GM19240 (cell line): ENCODE results near the gene GSTO1.

Experiments used
- DNase-seq: peaks from one replicate; pipeline ENCODE4 v3.0.0; 2011; ENCODE audit warnings: low spot score; ENCODE audit not compliant: insufficient read length

GSTO1 gene

DNA sequence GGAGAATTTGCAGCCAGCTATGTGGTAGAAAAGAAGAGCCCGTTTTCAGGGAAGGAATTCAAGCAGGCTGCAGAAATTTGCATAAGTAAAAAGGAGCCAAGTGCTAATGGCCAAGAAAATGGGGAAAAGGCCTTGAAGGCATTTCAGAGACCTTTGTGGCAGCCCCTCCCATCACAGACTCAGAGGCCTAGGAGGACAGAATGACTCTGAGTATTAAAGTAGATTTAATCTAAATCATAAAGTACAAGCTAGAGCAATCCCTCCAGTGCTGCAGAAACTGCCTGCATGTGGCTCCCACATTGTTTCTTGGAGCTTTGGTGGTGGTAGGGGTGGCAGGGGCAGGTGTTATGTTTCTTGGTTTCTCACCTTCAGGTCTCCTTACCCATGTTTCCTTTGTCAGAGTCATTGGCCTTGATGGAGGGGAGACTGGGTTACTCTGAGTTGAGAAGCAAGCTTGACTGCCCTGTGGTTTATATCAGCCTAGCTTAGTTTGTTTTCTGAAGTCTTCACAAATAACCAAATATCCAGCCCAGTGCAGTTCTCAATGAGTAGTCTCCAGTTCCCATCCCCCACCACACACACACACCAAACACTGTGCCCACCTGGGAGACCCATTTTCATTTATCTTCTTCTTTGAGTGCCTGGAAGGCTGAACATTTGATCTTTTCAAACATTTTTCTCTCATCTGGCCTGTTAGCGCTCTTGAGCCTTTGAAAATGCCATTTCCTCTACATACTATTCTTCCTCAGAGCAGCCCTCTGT, 49.1 kb downstream of the GSTO1 start:
- no peak for DNase-seq

DNA sequence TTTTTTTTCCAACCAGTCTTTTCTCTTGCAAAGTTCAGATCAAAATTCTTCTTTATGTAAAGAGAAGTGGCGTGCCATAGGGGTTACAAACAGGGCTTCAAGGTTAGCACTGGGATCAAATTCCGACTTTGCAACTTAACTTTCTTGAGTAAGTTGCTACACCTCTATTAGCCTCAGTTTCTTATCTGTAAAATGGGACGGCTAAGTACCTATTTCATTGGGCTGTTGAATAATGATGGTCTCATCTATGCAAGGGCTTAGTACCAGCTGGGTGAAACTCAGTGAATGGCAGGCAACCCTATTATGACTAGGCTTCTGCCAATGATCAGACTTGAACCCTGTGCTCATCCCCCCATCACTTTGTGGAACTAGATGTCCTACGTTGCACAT, 49.7 kb downstream of the GSTO1 start:
- DNase-seq = no peak

DNA sequence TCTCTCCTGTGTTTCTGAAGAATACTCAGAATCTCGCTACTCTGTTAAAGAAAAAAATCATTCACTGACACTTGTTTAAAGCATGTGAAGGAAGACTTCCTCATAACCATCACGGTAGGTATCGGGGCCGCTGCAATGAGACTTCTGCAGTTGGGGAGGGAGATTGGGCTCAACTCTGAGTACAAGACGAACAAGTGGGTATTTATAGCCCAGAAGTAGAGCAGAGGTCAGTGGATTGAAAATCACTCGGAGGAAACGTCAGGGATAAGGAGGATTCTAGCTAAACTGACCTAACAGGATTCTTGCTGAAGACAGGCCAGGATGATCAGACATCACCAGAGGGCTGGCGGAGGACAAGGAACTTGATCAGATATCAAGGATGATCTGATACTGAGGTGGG, 50.2 kb downstream of the GSTO1 start:
- DNase-seq = no peak

DNA sequence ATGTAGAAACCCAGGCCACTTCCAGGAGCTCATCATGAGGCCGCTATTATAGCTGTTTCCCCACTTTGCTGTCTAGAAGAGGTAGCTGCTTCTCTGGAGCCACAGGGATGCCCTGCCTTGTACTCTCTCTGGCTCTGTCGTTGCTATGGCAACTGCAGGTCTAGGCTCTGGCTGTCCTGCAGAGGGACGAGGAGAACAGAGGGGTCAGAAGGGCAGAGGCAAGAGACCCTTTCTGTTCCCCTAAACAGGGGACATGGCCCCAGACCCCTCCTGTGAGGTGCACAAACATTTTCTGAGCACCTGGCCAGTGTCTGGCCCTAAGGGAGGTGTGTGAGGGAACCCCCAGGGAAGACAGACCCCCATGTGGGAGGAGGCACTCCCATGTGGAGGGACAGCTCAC, 52.2 kb downstream of the GSTO1 start:
- DNase-seq = no peak

DNA sequence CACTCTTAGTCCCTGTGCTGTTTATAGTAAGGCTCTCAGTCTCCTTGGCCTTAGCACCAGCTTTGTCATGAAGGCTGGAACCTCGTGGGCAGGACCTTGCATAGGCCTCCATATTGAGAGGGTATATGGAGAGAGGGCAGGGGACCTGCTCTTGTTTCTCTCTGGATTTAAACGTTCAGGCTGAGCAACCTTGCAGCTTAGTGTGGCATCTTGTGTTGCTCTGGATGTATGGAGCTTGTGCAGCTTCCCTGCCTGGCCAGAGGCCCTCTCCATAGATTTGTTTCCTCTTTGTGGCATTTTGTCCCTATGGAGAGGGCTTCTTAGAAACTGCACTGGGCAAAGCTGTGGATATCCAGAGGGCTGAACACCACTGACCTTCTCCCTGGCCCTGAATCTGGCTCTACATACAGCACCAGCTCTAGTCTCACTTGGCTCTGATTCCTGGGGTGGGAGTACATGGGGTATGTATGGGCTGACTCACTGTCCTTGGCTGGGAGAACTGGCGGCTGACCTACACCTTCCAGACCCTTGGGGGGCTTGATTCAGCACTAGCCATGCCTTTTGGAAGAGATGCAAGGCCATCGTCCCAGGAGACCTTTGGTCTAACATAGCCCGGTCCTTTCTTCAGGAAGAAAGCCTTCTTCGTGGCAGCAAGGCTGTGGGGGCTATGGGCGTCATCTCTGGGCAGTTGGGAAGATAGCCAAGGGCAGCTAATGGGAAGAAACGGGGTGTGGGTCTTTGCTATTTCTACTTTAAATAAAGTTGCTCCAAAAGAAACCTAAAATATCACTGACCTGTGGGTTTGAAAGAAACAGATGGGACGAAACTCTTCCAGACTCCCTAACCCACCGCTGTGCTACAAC, 53.1 kb downstream of the GSTO1 start:
- no peak for DNase-seq

DNA sequence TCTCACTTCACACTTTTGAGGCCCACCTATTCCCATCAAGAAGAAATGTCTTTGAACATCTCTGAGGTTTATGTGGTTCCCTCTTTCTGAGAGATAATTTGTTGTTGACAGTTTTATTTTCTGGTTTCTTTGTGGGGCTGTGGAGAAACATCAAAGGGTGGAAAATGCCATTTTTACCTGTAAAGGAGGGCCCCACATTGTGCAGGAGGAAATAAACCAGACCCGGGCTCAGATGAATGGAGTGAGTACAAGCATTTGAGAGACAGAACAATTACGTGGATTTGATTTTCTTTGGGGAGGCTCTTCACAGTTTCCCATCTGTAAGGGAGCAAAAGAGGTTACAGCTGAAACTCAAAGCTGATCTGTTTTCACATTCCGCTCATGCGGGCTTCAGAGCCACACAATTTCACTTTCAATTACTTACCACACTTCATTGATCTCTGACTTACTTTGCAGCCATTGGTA, 53.8 kb downstream of the GSTO1 start:
- DNase-seq = peak; percentile 69

DNA sequence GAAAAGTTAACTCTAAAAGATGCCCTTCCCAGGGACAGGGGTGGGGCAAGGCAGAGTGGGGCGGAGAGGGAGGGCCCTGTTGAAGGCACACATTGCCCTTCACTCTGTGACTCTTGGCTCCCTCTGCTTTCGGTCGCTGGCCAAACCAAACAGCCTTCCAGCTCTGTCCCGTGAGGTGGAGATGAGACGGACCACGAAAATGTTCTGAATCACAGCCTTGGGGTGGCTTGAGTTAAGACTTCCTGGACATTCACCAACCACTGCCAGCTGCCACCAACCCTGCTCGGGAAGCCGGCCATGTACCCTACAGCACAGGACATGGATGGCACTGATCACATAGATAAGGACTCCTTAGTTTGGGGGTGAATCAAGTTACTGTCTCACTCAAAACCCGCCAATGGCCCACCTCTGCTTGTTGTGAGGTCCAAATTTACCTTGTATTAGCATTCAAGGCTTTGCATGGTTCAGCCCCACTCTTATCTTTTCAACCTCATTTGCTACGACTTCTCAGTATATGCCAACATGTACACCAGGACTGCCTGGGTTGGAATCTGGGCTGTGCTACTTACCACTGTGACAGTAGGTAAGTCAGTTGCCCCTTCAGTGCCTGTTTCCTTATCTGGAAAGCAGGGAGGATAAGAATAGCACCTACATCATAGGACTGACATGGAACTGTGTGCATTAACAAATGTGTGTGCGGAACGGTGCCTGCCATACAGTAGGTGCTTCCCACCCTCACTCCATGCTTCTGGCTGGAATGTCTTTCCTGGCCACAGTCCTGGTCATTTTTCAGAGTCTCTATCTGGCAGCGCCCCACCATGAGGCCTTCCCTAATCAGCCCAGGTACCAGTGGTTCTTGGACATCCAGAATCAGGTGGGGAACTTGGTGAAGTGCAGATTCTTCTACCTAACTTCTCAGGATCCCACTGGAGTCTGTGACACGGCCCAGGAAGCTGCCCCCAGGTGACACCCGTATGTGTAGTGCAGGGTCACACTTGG, 55.6 kb downstream of the GSTO1 start:
- no peak for DNase-seq

DNA sequence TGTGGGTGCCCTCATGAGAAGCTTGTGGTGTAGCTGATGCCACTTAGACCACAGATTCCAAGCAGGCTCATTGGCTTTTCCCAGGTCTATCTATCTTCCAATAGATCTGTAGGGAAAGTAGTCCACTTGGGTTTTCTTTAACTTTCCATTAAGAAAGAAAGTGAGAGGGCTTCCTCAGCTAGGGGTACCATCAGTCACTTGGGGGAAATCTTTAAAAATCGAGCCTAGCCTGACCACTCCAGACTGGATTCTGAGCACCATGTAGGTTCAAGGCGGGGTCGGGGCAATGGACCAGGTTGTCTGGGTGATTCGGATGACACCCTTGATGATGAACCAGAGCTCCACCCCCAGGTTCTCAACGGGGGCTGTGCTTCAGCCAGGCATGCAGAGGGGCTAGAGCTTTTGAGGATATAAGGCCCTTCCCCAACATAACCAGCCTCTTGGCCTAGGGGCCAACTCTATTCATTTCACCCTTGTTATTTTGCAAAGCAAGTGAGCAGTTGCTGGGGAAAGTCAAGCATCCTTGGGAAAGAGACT, 56.6 kb downstream of the GSTO1 start:
- no peak for DNase-seq

DNA sequence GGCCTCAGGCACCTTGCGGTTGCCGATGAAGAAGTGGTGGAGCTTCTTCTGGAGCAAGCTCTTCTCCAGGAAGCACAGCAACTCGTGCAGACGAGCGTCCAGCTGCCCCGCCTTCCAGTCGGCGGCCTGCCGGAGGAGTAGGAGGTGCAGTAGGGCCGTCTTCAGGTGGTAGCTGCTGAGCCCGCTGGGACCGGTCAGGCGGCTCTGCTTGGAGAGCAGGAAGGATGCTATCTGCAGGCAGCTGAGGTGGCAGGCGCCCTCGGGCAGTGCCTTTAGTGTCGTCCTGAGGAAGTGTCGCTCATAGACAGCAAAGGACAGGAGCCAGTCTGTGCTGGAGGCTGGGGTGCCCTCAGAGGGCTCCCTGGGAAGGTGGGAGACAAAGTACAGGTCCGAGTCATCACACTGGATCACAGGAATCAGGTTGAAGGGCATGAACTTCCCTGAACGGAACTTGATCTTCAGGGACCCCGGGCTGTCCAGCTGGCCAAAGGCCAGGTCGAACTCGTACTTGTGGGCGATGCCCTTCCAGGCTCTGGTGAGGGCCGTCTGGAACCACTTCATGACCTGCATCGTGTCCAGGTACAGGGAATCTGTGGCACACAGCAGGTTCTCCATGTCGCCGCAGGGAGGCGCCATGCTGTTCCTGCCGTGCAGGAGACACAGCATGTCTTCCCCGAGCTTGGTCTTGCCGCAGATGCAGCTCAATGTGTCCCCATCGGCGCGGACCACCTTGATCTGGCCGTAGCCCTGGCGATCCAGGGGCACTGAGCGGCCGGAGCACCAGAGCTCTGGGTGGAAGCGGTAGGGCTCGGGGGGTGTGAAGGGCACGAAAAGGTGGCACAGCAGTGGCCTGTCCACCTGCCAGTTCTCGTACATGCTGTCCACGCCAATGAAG, 60.1 kb downstream of the GSTO1 start:
- DNase-seq = no peak

DNA sequence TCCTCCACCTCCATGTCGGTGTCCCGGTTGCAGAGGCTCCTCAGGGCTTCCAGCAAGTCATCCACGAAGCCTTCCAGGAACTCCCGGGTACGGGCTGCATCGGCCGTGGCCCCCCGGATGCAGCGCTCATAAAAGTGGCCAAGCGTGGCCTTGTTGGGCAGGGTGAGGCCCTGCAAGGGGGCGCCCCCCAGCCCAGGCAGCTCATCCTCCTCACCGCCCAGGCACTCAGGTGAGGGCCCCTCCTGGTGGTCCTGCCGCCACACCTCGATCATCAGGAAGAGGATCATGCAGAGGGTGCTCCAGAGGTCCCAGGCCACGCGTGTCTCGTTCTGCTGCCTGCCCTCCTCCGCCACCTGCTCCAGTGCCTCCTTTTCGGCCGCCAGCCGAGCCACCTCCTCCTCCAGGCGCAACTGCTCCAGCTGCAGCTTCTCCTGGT, 60.8 kb downstream of the GSTO1 start:
- DNase-seq = no peak

DNA sequence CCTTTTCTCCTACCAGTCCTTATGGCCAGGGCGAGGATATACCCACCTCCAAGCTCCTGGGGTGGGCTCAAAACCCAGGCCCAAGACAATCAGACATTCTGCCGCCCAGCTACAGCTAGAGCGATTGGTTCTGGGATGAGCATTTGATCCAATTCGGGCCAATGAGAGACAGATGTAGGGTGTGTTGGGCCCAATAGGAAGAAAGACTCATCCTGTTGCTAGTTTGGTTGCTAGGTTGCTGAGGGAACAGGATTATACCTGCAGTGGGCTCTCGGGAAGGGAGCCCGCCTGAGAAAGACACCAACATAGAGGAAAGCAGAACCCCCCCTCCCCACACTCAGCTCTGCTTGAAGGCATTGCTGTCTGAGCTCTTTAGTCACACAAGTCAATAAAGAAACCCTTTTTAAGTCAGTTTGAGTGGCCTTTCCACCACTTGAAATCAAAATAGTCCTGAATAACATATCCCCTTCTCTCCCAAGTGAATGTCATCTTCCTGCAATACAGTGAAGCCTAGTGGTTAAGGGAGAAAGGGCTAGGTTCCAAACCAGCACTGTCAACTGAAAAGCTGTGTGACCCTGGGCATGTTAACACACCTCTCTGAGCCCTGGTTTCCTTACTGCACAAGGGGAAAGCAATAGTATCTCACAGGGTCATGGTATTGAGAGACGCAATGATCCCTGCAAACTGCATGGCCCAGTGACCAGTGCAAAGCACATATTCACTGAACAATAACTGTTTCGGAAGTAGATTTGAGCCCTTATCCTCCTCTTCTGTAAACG, 61.8 kb downstream of the GSTO1 start:
- no peak for DNase-seq
